PC-3 (cell line): ENCODE data around the gene HERC5.

Experiments used
- CTCF ChIP-seq: fragments of 300-600 bp; sonication (generic); conservative IDR thresholded peaks from 2 replicates; pipeline ENCODE4 v1.5.1; 2017; ENCODE audit warnings: antibody characterized with exemption, low read depth, mild to moderate bottlenecking, low read length
- EZH2 ChIP-seq: fragments of 300-600 bp; sonication (generic); IDR thresholded peaks from one replicate; pipeline ENCODE4 v1.6.1; 2017; ENCODE audit warnings: antibody characterized with exemption, mild to moderate bottlenecking, low read length; ENCODE audit not compliant: unreplicated experiment

- TF ChIP-seq CTCF: no peak
- TF ChIP-seq EZH2: no peak
These were observed 62.0 kb downstream of the HERC5 start for GRCh38 chr4:88518911-88519310.
